Measurements from ENCODE around the gene NLRC5.

DNA sequence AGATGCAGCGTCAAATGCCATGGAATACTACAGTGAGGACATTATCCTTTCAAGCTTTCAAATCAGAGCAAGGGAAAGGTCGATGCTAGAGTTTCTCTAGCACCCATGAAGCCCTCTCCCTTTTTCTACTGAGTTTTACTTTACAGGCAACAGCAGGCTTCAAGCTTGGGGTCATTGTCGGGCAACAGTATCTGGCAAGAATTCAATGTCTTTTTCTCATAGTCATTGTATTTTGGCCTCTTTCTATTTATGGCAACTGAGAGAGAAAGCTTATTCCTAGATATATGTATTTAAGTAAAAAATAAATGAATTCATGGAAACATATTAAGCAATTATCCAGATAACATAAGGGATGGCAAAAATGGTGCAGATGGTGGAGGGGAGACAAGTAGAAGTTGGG lies 28.0 kb upstream of the NLRC5 start:
- TF ChIP-seq POLR2A (IDR thresholded peaks at IDR 0.05; ENCODE audit: low read depth), result no peak
- TF ChIP-seq POLR2AphosphoS5 (IDR thresholded peaks at IDR 0.05), result no peak
- no peak for TF ChIP-seq EP300 (IDR thresholded peaks at IDR 0.05)
- TF ChIP-seq, protein P1, sequence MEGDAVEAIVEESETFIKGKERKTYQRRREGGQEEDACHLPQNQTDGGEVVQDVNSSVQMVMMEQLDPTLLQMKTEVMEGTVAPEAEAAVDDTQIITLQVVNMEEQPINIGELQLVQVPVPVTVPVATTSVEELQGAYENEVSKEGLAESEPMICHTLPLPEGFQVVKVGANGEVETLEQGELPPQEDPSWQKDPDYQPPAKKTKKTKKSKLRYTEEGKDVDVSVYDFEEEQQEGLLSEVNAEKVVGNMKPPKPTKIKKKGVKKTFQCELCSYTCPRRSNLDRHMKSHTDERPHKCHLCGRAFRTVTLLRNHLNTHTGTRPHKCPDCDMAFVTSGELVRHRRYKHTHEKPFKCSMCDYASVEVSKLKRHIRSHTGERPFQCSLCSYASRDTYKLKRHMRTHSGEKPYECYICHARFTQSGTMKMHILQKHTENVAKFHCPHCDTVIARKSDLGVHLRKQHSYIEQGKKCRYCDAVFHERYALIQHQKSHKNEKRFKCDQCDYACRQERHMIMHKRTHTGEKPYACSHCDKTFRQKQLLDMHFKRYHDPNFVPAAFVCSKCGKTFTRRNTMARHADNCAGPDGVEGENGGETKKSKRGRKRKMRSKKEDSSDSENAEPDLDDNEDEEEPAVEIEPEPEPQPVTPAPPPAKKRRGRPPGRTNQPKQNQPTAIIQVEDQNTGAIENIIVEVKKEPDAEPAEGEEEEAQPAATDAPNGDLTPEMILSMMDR (IDR thresholded peaks at IDR 0.05), result no peak

Data from esophagus muscularis mucosa (tissue), 4 donors.